ENCODE results near the gene RARRES2. TPM values are rescaled to one million over a fixed set of nuclear protein-coding genes. Genes with fewer than 3 reads are reported as not detected.

RARRES2 gene
- total and polyA plus RNA-seq, 2 of the 13 experiments (the other 11 are each of a cell fraction or from before 2014, with no cell fraction given): 134 to 172 TPM

DNA sequence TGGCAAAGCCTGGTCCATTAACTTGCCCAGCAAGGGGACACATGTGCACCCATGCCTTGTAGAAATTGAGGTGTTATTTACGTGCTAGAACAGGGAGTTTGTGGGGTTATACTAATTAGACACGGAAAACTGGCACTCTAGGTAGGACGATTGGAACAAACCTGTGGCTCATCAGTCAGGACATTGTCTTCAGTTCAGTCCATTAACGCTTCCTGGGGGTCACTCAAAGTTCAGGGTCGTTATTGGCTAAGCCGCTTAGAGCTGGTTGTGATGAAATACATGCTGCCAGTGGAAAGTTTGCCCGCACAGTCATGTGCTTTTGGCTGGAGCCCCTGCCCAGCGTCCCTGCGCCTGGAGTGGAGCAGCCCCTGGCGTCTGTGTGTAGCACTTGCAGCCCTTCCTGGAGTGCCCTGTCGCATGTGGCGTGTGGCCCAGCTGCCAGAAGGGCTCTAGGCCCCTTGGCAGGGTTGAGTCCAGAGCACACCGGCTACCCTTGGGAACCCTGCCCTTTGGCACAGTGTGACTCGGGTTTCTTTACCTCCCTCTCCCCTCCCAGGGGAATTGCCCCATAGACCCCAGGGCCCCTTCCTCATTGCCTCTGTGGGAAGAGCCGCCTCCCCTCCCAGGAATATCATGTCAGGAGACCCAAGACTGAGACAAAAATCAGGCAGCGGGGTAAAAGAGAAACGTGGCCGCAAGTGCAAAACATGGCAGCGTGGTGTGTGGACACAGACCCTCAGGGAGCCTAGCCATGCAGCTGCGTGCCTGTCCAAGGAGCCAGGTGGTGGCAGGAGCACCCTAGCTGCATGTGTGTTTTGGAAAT is 47.5 kb upstream of the RARRES2 start (continued):
- TF ChIP-seq, protein P1, sequence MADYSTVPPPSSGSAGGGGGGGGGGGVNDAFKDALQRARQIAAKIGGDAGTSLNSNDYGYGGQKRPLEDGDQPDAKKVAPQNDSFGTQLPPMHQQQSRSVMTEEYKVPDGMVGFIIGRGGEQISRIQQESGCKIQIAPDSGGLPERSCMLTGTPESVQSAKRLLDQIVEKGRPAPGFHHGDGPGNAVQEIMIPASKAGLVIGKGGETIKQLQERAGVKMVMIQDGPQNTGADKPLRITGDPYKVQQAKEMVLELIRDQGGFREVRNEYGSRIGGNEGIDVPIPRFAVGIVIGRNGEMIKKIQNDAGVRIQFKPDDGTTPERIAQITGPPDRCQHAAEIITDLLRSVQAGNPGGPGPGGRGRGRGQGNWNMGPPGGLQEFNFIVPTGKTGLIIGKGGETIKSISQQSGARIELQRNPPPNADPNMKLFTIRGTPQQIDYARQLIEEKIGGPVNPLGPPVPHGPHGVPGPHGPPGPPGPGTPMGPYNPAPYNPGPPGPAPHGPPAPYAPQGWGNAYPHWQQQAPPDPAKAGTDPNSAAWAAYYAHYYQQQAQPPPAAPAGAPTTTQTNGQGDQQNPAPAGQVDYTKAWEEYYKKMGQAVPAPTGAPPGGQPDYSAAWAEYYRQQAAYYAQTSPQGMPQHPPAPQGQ (CRISPR knock-in tag; IDR thresholded peaks at IDR 0.05; ENCODE audit: borderline replicate concordance): peak; percentile 94; the same call in 1 of the 2 replicates
- TF ChIP-seq, protein P2, sequence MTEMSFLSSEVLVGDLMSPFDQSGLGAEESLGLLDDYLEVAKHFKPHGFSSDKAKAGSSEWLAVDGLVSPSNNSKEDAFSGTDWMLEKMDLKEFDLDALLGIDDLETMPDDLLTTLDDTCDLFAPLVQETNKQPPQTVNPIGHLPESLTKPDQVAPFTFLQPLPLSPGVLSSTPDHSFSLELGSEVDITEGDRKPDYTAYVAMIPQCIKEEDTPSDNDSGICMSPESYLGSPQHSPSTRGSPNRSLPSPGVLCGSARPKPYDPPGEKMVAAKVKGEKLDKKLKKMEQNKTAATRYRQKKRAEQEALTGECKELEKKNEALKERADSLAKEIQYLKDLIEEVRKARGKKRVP (CRISPR knock-in tag; IDR thresholded peaks at IDR 0.05): peak in 1 of 2 experiments; percentile 94; a peak in 2 of 4 replicates
- TF ChIP-seq POLR2AphosphoS2 (IDR thresholded peaks at IDR 0.05; ENCODE audit: low read depth, low read length) (no peak), NBN (conservative IDR thresholded peaks at IDR 0.05) (no peak), FOXJ3 (CRISPR knock-in tag; IDR thresholded peaks at IDR 0.05; ENCODE audit: borderline replicate concordance) (peak; percentile 87), ZNF567 (CRISPR knock-in tag; IDR thresholded peaks at IDR 0.05; ENCODE audit: borderline replicate concordance) (peak; percentile 51; the same call in 1 of the 2 replicates), NFYB (CRISPR knock-in tag; IDR thresholded peaks at IDR 0.05) (no peak), ZNF234 (CRISPR knock-in tag; conservative IDR thresholded peaks at IDR 0.05) (no peak), ZNF292 (CRISPR knock-in tag; IDR thresholded peaks at IDR 0.05; ENCODE audit: borderline replicate concordance, low read depth) (peak; percentile 80; the same call in 1 of the 2 replicates), ZSCAN25 (CRISPR knock-in tag; IDR thresholded peaks at IDR 0.05) (peak; percentile 93), ZNF235 (CRISPR knock-in tag; IDR thresholded peaks at IDR 0.05; ENCODE audit: borderline replicate concordance) (0 out of 2 replicates have a peak, but pooled peaks have one; percentile 58), ZNF746 (CRISPR knock-in tag; IDR thresholded peaks at IDR 0.05) (peak; percentile 74; the same call in 1 of the 2 replicates), FOXP1 (IDR thresholded peaks at IDR 0.05) (no peak), FOXP1 (CRISPR knock-in tag; IDR thresholded peaks at IDR 0.05) (peak; percentile 55; the same call in 1 of the 2 replicates), ZNF136 (CRISPR knock-in tag; IDR thresholded peaks at IDR 0.05; ENCODE audit: low read depth) (0 out of 2 replicates have a peak, but pooled peaks have one; percentile 74), JUN (CRISPR knock-in tag; IDR thresholded peaks at IDR 0.05) (0 out of 2 replicates have a peak, but pooled peaks have one; percentile 65), ZNF101 (CRISPR knock-in tag; IDR thresholded peaks at IDR 0.05; ENCODE audit: borderline replicate concordance, low read depth) (no peak)
- TF ChIP-seq, protein P3, sequence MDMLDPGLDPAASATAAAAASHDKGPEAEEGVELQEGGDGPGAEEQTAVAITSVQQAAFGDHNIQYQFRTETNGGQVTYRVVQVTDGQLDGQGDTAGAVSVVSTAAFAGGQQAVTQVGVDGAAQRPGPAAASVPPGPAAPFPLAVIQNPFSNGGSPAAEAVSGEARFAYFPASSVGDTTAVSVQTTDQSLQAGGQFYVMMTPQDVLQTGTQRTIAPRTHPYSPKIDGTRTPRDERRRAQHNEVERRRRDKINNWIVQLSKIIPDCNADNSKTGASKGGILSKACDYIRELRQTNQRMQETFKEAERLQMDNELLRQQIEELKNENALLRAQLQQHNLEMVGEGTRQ (IDR thresholded peaks at IDR 0.05; ENCODE audit: low read depth, low read length): peak; percentile 52; the same call in 1 of the 2 replicates
- TF ChIP-seq, protein P3 (CRISPR knock-in tag; IDR thresholded peaks at IDR 0.05; ENCODE audit: borderline replicate concordance): peak; percentile 72
- TF ChIP-seq, protein P4, sequence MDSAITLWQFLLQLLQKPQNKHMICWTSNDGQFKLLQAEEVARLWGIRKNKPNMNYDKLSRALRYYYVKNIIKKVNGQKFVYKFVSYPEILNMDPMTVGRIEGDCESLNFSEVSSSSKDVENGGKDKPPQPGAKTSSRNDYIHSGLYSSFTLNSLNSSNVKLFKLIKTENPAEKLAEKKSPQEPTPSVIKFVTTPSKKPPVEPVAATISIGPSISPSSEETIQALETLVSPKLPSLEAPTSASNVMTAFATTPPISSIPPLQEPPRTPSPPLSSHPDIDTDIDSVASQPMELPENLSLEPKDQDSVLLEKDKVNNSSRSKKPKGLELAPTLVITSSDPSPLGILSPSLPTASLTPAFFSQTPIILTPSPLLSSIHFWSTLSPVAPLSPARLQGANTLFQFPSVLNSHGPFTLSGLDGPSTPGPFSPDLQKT (CRISPR knock-in tag; IDR thresholded peaks at IDR 0.05; ENCODE audit: borderline replicate concordance): no peak
- TF ChIP-seq, protein P5, sequence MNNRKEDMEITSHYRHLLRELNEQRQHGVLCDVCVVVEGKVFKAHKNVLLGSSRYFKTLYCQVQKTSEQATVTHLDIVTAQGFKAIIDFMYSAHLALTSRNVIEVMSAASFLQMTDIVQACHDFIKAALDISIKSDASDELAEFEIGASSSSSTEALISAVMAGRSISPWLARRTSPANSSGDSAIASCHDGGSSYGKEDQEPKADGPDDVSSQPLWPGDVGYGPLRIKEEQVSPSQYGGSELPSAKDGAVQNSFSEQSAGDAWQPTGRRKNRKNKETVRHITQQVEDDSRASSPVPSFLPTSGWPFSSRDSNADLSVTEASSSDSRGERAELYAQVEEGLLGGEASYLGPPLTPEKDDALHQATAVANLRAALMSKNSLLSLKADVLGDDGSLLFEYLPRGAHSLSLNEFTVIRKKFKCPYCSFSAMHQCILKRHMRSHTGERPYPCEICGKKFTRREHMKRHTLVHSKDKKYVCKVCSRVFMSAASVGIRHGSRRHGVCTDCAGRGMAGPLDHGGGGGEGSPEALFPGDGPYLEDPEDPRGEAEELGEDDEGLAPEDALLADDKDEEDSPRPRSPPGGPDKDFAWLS (CRISPR knock-in tag; IDR thresholded peaks at IDR 0.05; ENCODE audit: borderline replicate concordance): 0 out of 2 replicates have a peak, but pooled peaks have one; percentile 48

Data from HepG2 (cell line).